Gastrocnemius medialis (tissue), 4 donors: ENCODE data around the gene DCST1. TPM values are rescaled to one million over a fixed set of nuclear protein-coding genes. Genes with fewer than 3 reads are reported as not detected.

Source experiments
- ATAC-seq, 2 donors: fragments of 150-250 bp; one replicate each; pipeline ENCODE4 v1.9.1; 2016
- DNase-seq, 2 donors: peaks; one replicate each; pipeline ENCODE4 v3.0.0-alpha.2; 2019
- H3K27ac ChIP-seq, 4 donors: fragments of 200-600 bp; sonication (generic); 1 replicate in 1 of 4; 2 replicates in 3 of 4; pipeline ENCODE4 v1.5.1; 2016 to 2018; ENCODE audit warnings: mild to moderate bottlenecking in 2 of 4, moderate library complexity in 1 of 4
- H3K27me3 ChIP-seq, 3 donors: fragments of 200-600 bp; sonication (generic) in 2 of 3; 1 replicate in 1 of 3; 2 replicates in 2 of 3; pipeline versions ENCODE4 v1.5.1 to v1.6.0; 2016 to 2019; ENCODE audit warnings: mild to moderate bottlenecking in 1 of 3, moderate library complexity in 1 of 3
- H3K36me3 ChIP-seq, 2 donors: fragments of 200-600 bp; sonication (generic) in 1 of 2; one replicate each; pipeline ENCODE4 v1.5.1; 2017 to 2018
- H3K4me1 ChIP-seq, 2 donors: fragments of 200-600 bp; sonication (generic) in 1 of 2; one replicate each; pipeline ENCODE4 v1.5.1; 2016 to 2017; ENCODE audit warnings: mild to moderate bottlenecking in 2 of 2
- H3K4me3 ChIP-seq, 4 donors: fragments of 200-600 bp; sonication (generic) in 3 of 4; 1 replicate in 1 of 4; 2 replicates in 3 of 4; pipeline ENCODE4 v1.5.1; 2016 to 2019; ENCODE audit warnings: mild to moderate bottlenecking in 2 of 4
- H3K9me3 ChIP-seq, 3 donors: fragments of 200-600 bp; sonication (generic) in 2 of 3; 1 replicate in 1 of 3; 2 replicates in 2 of 3; pipeline ENCODE4 v1.5.1; 2016 to 2019
- CTCF ChIP-seq, 5 experiments: fragments of 450-650 bp in 3 of 5; fragments of 200-600 bp in 2 of 5; sonication (generic) in 2 of 5; IDR thresholded peaks in 4 of 5; conservative IDR thresholded peaks in 1 of 5; 1 replicate in 4 of 5; 2 replicates in 1 of 5; pipeline ENCODE4 v1.5.1; 2016 to 2019; ENCODE audit warnings: antibody characterized with exemption in 5 of 5, mild to moderate bottlenecking in 3 of 5, moderate library complexity in 3 of 5
- POLR2A ChIP-seq, 2 donors: fragments of 450-650 bp; IDR thresholded peaks; one replicate each; pipeline ENCODE4 v1.6.1; 2017; ENCODE audit warnings: antibody characterized with exemption in 2 of 2, mild to moderate bottlenecking in 2 of 2, moderate library complexity in 2 of 2
- in situ Hi-C, 4 donors: fragments of 200-750 bp; cut with MboI; loops; one replicate each; pipeline versions ENCODE4 v1.15.0 to v1.8.0; 2017; ENCODE audit warnings: low sequenced_read_pairs in 4 of 4
- intact Hi-C: fragments of 100-400 bp; cut with DNase I; formaldehyde crosslinking; loops from one replicate; pipeline ENCODE4 v1.15.1; 2023; ENCODE audit warnings: low total_unique reads
- total RNA-seq, 4 donors: library from RNA; depleted of rRNA; stranded (reverse); fragments of >200 nt; gene quantifications; one replicate each; pipeline versions ENCODE4 v1.1.0 to v1.2.3, GENCODE V29; 2016

Gene DCST1
- total RNA-seq, 4 donors from 2014 or later = 0.13 to 0.35 TPM; not detected in 2

- no peaks in the 10 kb centered on the region for H3K27me3 ChIP-seq
- H3K4me3 ChIP-seq = no peak overlapping the region
- intact Hi-C loops (no loop called here), in situ Hi-C loops (loop anchor here in 1 of 4 donors (25.0 kb wide), 1 partner anchor 109 kb away; the partner anchor contains the start of genes CKS1B, PBXIP1, PYGO2 and SHC1)
- DNase-seq (no peak), ATAC-seq (no peak)
- H3K36me3 ChIP-seq = no peaks in the 10 kb centered on the region
- peaks cover 5 to 11% of the 10 kb centered on the region in 2 donors for H3K4me1 ChIP-seq
- peak overlapping the region in 1 of 4 donors; percentile 67 for H3K27ac ChIP-seq
- no peak for TF ChIP-seq CTCF (IDR thresholded peaks at IDR 0.05 in 4 of 5, conservative IDR thresholded peaks at IDR 0.05 in 1 of 5)
- no peak for TF ChIP-seq POLR2A (IDR thresholded peaks at IDR 0.05)
- H3K9me3 ChIP-seq = no peaks in the 10 kb centered on the region
Observed at GRCh38 chr1:155071701-155072100, 38.1 kb downstream of the DCST1 start.

GRCh38 chr1:155072531-155073289 lies 39.1 kb downstream of the DCST1 start:
- intact Hi-C loops = no loop called here
- no peak overlapping the region for H3K27ac ChIP-seq
- no peaks in the 10 kb centered on the region for H3K27me3 ChIP-seq
- no peak overlapping the region for H3K4me3 ChIP-seq
- no peak for ATAC-seq
- in situ Hi-C loops = loop anchor here in 1 of 4 donors (25.0 kb wide), 1 partner anchor 110 kb away; the partner anchor contains the start of genes CKS1B, PBXIP1, PYGO2 and SHC1
- H3K9me3 ChIP-seq = no peaks in the 10 kb centered on the region
- no peak for DNase-seq
- H3K36me3 ChIP-seq = no peaks in the 10 kb centered on the region
- peaks cover 5 to 11% of the 10 kb centered on the region in 2 donors for H3K4me1 ChIP-seq
- no peak for TF ChIP-seq POLR2A (IDR thresholded peaks at IDR 0.05)
- no peak for TF ChIP-seq CTCF (IDR thresholded peaks at IDR 0.05 in 4 of 5, conservative IDR thresholded peaks at IDR 0.05 in 1 of 5)

- intact Hi-C loops = no loop called here
- no peaks in the 10 kb centered on the region for H3K27me3 ChIP-seq
- H3K27ac ChIP-seq = no peak overlapping the region
- no peaks in the 10 kb centered on the region for H3K36me3 ChIP-seq
- no peaks in the 10 kb centered on the region for H3K9me3 ChIP-seq
- peaks cover 7 to 11% of the 10 kb centered on the region in 2 donors for H3K4me1 ChIP-seq
- no peak overlapping the region for H3K4me3 ChIP-seq
- TF ChIP-seq CTCF (IDR thresholded peaks at IDR 0.05 in 4 of 5, conservative IDR thresholded peaks at IDR 0.05 in 1 of 5) (no peak), POLR2A (IDR thresholded peaks at IDR 0.05) (no peak)
- DNase-seq = no peak
- no peak for ATAC-seq
- in situ Hi-C loops = loop anchor here in 1 of 4 donors (25.0 kb wide), 1 partner anchor 111 kb away; the partner anchor contains the start of genes CKS1B, PBXIP1, PYGO2 and SHC1
Observed at GRCh38 chr1:155073377-155074242, 40.0 kb downstream of the DCST1 start.

- TF ChIP-seq POLR2A (IDR thresholded peaks at IDR 0.05) (no peak), CTCF (IDR thresholded peaks at IDR 0.05 in 4 of 5, conservative IDR thresholded peaks at IDR 0.05 in 1 of 5) (no peak)
- H3K27ac ChIP-seq = no peak overlapping the region
- ATAC-seq = no peak
- peaks cover 20 to 23% of the 10 kb centered on the region in 2 donors for H3K4me1 ChIP-seq
- in situ Hi-C loops = no loop called here
- no peaks in the 10 kb centered on the region for H3K9me3 ChIP-seq
- DNase-seq = no peak
- H3K4me3 ChIP-seq = no peak overlapping the region
- H3K36me3 ChIP-seq = no peaks in the 10 kb centered on the region
- intact Hi-C loops = no loop called here
- H3K27me3 ChIP-seq = peaks cover 16 to 17% (median 17%) of the 10 kb centered on the region in 3 donors
Observed at GRCh38 chr1:155075535-155075934, 41.9 kb downstream of the DCST1 start.
